Uterus (tissue), 2 donors: ENCODE data around the gene ACAD11.

Experiments used
- CTCF ChIP-seq, 4 experiments: fragments of 200-600 bp in 2 of 4; fragments of 450-650 bp in 2 of 4; sonication (generic) in 2 of 4; IDR thresholded peaks; one replicate each; pipeline ENCODE4 v1.5.1; 2016 to 2019; ENCODE audit warnings: antibody characterized with exemption in 4 of 4, mild to moderate bottlenecking in 2 of 4, moderate library complexity in 1 of 4
- POLR2A ChIP-seq, 2 donors: fragments of 450-650 bp; IDR thresholded peaks; one replicate each; pipeline ENCODE4 v1.6.1; 2016; ENCODE audit warnings: antibody characterized with exemption in 2 of 2, mild to moderate bottlenecking in 1 of 2, moderate library complexity in 1 of 2

DNA sequence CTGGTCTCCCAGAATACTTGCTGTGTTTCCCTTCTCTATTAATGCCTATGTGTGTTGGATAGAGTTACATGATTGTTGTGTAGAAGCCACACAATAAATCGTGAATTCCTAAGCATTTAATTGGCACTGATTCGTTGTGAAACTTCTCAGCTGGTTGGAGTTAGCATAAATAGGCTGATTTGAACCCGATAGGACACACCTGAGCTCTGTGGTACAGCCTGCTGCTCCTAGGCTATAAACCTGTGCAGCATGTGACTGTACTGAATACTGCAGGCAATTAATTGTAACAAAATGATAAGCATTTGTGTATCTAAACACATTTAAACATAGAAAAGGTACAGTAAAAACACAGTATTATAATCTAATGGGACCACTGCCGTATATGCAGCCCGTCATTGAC lies 4.9 kb downstream of the ACAD11 start:
- no peak for TF ChIP-seq CTCF (IDR thresholded peaks at IDR 0.05)
- no peak for TF ChIP-seq POLR2A (IDR thresholded peaks at IDR 0.05)
